H1 (cell line): ENCODE data around the gene GJB3. TPM values are rescaled to one million over a fixed set of nuclear protein-coding genes. Genes with fewer than 3 reads are reported as not detected.

Source experiments
- CTCF ChIA-PET: fragments of 300-600 bp; sonication (Branson Sonifier 250); formaldehyde crosslinking; loops from one replicate; lab custom pipeline; 2021; ENCODE audit not compliant: partially characterized antibody; lab: Charles Lee
- POLR2A ChIA-PET: fragments of 300-600 bp; sonication (Branson Sonifier 250); formaldehyde crosslinking; loops from one replicate; lab custom pipeline; 2021; ENCODE audit warnings: inconsistent platforms; ENCODE audit not compliant: partially characterized antibody; lab: Charles Lee
- DNase-seq, 2 experiments: peaks; one replicate each; pipeline versions ENCODE4 v3.0.0 to v3.0.0-alpha.2; 2010 to 2022; ENCODE audit warnings: low spot score in 2 of 2, low read depth in 1 of 2, mixed read lengths in 1 of 2
- FAIRE-seq: peaks from 2 replicates; lab custom pipeline; 2011; peaks lifted over from hg19 to GRCh38; lab: Jason Lieb, UNC
- H2AFZ ChIP-seq: 2 replicates; pipeline ENCODE4 v1.8.1; 2012; ENCODE audit warnings: low read length, inconsistent platforms
- H2AK5ac ChIP-seq: 2 replicates; pipeline ENCODE4 v1.6.1; 2013; ENCODE audit warnings: low read depth, low read length
- H2BK120ac ChIP-seq: replicated peaks from 2 replicates; pipeline ENCODE3; 2013; ENCODE audit warnings: low read depth, low read length, inconsistent platforms
- H2BK12ac ChIP-seq: 2 replicates; pipeline ENCODE4 v1.6.1; 2013; ENCODE audit warnings: low read depth, low read length
- H2BK15ac ChIP-seq: 2 replicates; pipeline ENCODE4 v1.6.1; 2013; ENCODE audit warnings: low read length
- H2BK20ac ChIP-seq: 2 replicates; pipeline ENCODE4 v1.6.1; 2013; ENCODE audit warnings: low read length
- H2BK5ac ChIP-seq: 2 replicates; pipeline ENCODE4 v1.6.1; 2013; ENCODE audit warnings: low read depth, low read length
- H3K14ac ChIP-seq: 2 replicates; pipeline ENCODE4 v1.6.1; 2013; ENCODE audit warnings: inconsistent platforms; ENCODE audit not compliant: insufficient read length
- H3K18ac ChIP-seq: 2 replicates; pipeline ENCODE4 v1.6.1; 2013; ENCODE audit warnings: low read length; ENCODE audit errors: extremely low read depth
- H3K23ac ChIP-seq: 2 replicates; pipeline ENCODE4 v1.6.1; 2013; ENCODE audit warnings: inconsistent platforms; ENCODE audit not compliant: insufficient read length
- H3K23me2 ChIP-seq: 2 replicates; pipeline ENCODE4 v1.6.1; 2013; ENCODE audit warnings: low read depth, low read length
- H3K27ac ChIP-seq: 2 replicates; pipeline ENCODE4 v1.6.1; 2011; ENCODE audit warnings: low read depth, low read length, inconsistent platforms
- H3K27me3 ChIP-seq, 4 experiments: replicated peaks in 1 of 4; 1 replicate in 1 of 4; 2 replicates in 3 of 4; pipeline versions ENCODE4 v1.6.1 to v1.8.1; 2011 to 2013; ENCODE audit warnings: low read length in 3 of 4, mild to moderate bottlenecking in 3 of 4, inconsistent platforms in 2 of 4, mixed read lengths in 2 of 4, moderate library complexity in 1 of 4; ENCODE audit not compliant: control insufficient read depth in 3 of 4, insufficient read depth in 3 of 4; ENCODE audit errors: extremely low read depth in 1 of 4
- H3K36me3 ChIP-seq, 4 experiments: 2 replicates each; pipeline versions ENCODE4 v1.6.1 to v1.8.1; 2011 to 2013; ENCODE audit warnings: mild to moderate bottlenecking in 4 of 4, low read length in 3 of 4, moderate library complexity in 2 of 4, control low read depth in 1 of 4, inconsistent platforms in 1 of 4; ENCODE audit not compliant: insufficient read depth in 4 of 4, control insufficient read depth in 2 of 4
- H3K4ac ChIP-seq: replicated peaks from 2 replicates; pipeline ENCODE3; 2013; ENCODE audit warnings: low read length, low read depth, mixed read lengths, inconsistent platforms; ENCODE audit not compliant: insufficient read length
- H3K4me1 ChIP-seq, 4 experiments: replicated peaks in 1 of 4; 1 replicate in 1 of 4; 2 replicates in 3 of 4; pipeline versions ENCODE4 v1.6.1 to v1.8.1; 2011 to 2013; ENCODE audit warnings: low read length in 3 of 4, inconsistent platforms in 2 of 4, mixed read lengths in 1 of 4; ENCODE audit not compliant: insufficient read depth in 4 of 4, control insufficient read depth in 3 of 4
- H3K4me2 ChIP-seq, 2 experiments: 2 replicates each; pipeline versions ENCODE4 v1.6.1 to v1.8.1; 2011 to 2013; ENCODE audit warnings: low read depth in 2 of 2, low read length in 2 of 2, control low read depth in 1 of 2, inconsistent platforms in 1 of 2, mild to moderate bottlenecking in 1 of 2; ENCODE audit not compliant: insufficient read depth in 1 of 2
- H3K4me3 ChIP-seq, 4 experiments: fragments of 200-600, 300-600 bp in 1 of 4; sonication (generic), shearing (Covaris generic), sonication (Bioruptor Twin) in 1 of 4; 2 replicates each; pipeline versions ENCODE4 v1.5.1 to v1.8.1; 2011 to 2016; ENCODE audit warnings: low read length in 4 of 4, low read depth in 3 of 4, control low read depth in 2 of 4, inconsistent platforms in 2 of 4, mild to moderate bottlenecking in 2 of 4, mixed read lengths in 1 of 4, moderate library complexity in 1 of 4; ENCODE audit not compliant: insufficient read depth in 2 of 4; ENCODE audit errors: extremely low read depth in 1 of 4
- H3K56ac ChIP-seq: replicated peaks from 2 replicates; pipeline ENCODE3; 2013; ENCODE audit warnings: low read depth, mild to moderate bottlenecking, mixed read lengths, low read length, inconsistent platforms; ENCODE audit not compliant: insufficient read length
- H3K79me1 ChIP-seq: 2 replicates; pipeline ENCODE4 v1.6.1; 2013; ENCODE audit warnings: low read depth, low read length, control low read depth
- H3K79me2 ChIP-seq, 2 experiments: 2 replicates each; pipeline versions ENCODE4 v1.6.1 to v1.8.1; 2012 to 2013; ENCODE audit warnings: low read length in 2 of 2, mild to moderate bottlenecking in 2 of 2, inconsistent platforms in 1 of 2; ENCODE audit not compliant: insufficient read depth in 2 of 2, control insufficient read depth in 1 of 2
- H3K9ac ChIP-seq, 4 experiments: replicated peaks in 1 of 4; 1 replicate in 1 of 4; 2 replicates in 3 of 4; pipeline versions ENCODE4 v1.6.1 to v1.8.1; 2011 to 2013; ENCODE audit warnings: low read depth in 3 of 4, low read length in 3 of 4, control low read depth in 2 of 4, mild to moderate bottlenecking in 2 of 4, moderate library complexity in 2 of 4, inconsistent platforms in 1 of 4; ENCODE audit errors: extremely low read depth in 1 of 4
- H3K9me3 ChIP-seq, 2 experiments: 2 replicates each; pipeline versions ENCODE4 v1.6.1 to v1.8.1; 2012 to 2013; ENCODE audit warnings: mild to moderate bottlenecking in 2 of 2, moderate library complexity in 2 of 2, control low read depth in 1 of 2, inconsistent platforms in 1 of 2, low read depth in 1 of 2, low read length in 1 of 2, mixed read lengths in 1 of 2; ENCODE audit not compliant: insufficient read depth in 2 of 2
- H4K20me1 ChIP-seq, 2 experiments: replicated peaks in 1 of 2; 2 replicates each; pipeline versions ENCODE3 to v1.8.1; 2011 to 2013; ENCODE audit warnings: inconsistent platforms in 2 of 2, low read length in 2 of 2, mild to moderate bottlenecking in 1 of 2; ENCODE audit not compliant: insufficient read depth in 2 of 2, control insufficient read depth in 1 of 2
- H4K5ac ChIP-seq: 2 replicates; pipeline ENCODE4 v1.6.1; 2013; ENCODE audit warnings: low read length, low read depth, mixed read lengths, inconsistent platforms; ENCODE audit not compliant: insufficient read length
- H4K8ac ChIP-seq: 2 replicates; pipeline ENCODE4 v1.8.0; 2013; ENCODE audit warnings: mild to moderate bottlenecking, moderate library complexity, low read length, inconsistent platforms; ENCODE audit not compliant: insufficient read depth; ENCODE audit errors: extremely low read depth
- H4K91ac ChIP-seq: replicated peaks from 2 replicates; pipeline ENCODE3; 2013; ENCODE audit warnings: low read length, mixed read lengths, inconsistent platforms; ENCODE audit not compliant: insufficient read length
- RBBP5 ChIP-seq: IDR thresholded peaks from 2 replicates; pipeline ENCODE4 v1.7.1; 2012; ENCODE audit warnings: low read depth, mild to moderate bottlenecking, inconsistent platforms, low read length, moderate library complexity, borderline replicate concordance
- SIX5 ChIP-seq: IDR thresholded peaks from 2 replicates; pipeline ENCODE4 v1.6.1; 2011; ENCODE audit warnings: mild to moderate bottlenecking, low read depth, low read length
- SP4 ChIP-seq: IDR thresholded peaks from 2 replicates; pipeline ENCODE4 v1.6.1; 2012; ENCODE audit warnings: low read length, inconsistent platforms
- WGBS, 2 experiments: shearing (Covaris generic) in 1 of 2; methylation state at CpG; one replicate each; pipeline versions ENCODE4 v1.1.6 to v1.1.7; 2013 to 2015; ENCODE audit warnings: low lambda C conversion rate in 2 of 2, mixed read lengths in 2 of 2, inconsistent platforms in 1 of 2, low coverage in 1 of 2, missing lambda C conversion rate in 1 of 2; ENCODE audit not compliant: insufficient replicate concordance in 2 of 2, insufficient coverage in 1 of 2, insufficient read length in 1 of 2; ENCODE audit errors: extremely low coverage in 1 of 2, missing lambda C conversion rate in 1 of 2; 5-methylcytosine and 5-hydroxymethylcytosine counted together
- polyA plus RNA-seq, 7 experiments: library from polyadenylated mRNA; depleted of rRNA in 3 of 7; stranded (reverse) in 5 of 7; unstranded in 2 of 7; fragments of >200 nt in 5 of 7; fragments of 200-250 nt in 2 of 7; gene quantifications; 1 replicate in 5 of 7; 2 replicates in 1 of 7; 4 replicates in 1 of 7; pipeline versions ENCODE4 v1.2.1 to v1.2.3, GENCODE V29; 2011 to 2013; ENCODE audit warnings: missing spikeins in 2 of 7, mixed read lengths in 2 of 7
- total RNA-seq: library from RNA; stranded (reverse); fragmentation: NEBNext Ultra II Directional; extraction: Animal tissue kit (Norgen Biotek cat#: 25700); gene quantifications from 2 replicates; pipeline ENCODE4 v1.2.1, GENCODE V29; 2021

GJB3 gene
- total and polyA plus RNA-seq, 2 of the 8 experiments (the other 6 are each of a cell fraction or from before 2014, with no cell fraction given) = 0.93 to 1.6 TPM

- H2AK5ac ChIP-seq = no peak overlapping the region
- no peaks in the 10 kb centered on the region for H3K79me2 ChIP-seq
- H4K5ac ChIP-seq = no peak overlapping the region
- no peaks in the 10 kb centered on the region for H4K20me1 ChIP-seq
- no peak overlapping the region for H2BK5ac ChIP-seq
- H2AFZ ChIP-seq = no peak overlapping the region
- no peaks in the 10 kb centered on the region for H3K23me2 ChIP-seq
- H4K91ac ChIP-seq = no peak overlapping the region
- H3K4me1 ChIP-seq = peaks cover 5 to 21% (median 11%) of the 10 kb centered on the region in 4 experiments
- H3K14ac ChIP-seq = no peak overlapping the region
- H2BK20ac ChIP-seq = no peak overlapping the region
- H3K79me1 ChIP-seq = no peaks in the 10 kb centered on the region
- H3K36me3 ChIP-seq = no peaks in the 10 kb centered on the region
- FAIRE-seq (no peak), DNase-seq (no peak)
- no peaks in the 10 kb centered on the region; a peak in 1 of 4 replicates for H3K9me3 ChIP-seq
- no peak overlapping the region for H2BK12ac ChIP-seq
- no peak overlapping the region for H3K23ac ChIP-seq
- 79% methylated on average over 4 of the region's 4 CpGs; no CpG with 5 or more reads in 1 of the 2 experiments for WGBS, 2 experiments
- H3K4me2 ChIP-seq = no peak overlapping the region
- H3K4ac ChIP-seq = no peak overlapping the region
- no peak overlapping the region for H3K4me3 ChIP-seq
- no peak overlapping the region for H3K9ac ChIP-seq
- no peak overlapping the region for H2BK120ac ChIP-seq
- POLR2A ChIA-PET = no interaction called here
- H3K18ac ChIP-seq = no peak overlapping the region
- H3K56ac ChIP-seq = no peak overlapping the region
- H4K8ac ChIP-seq = no peak overlapping the region
- no peaks in the 10 kb centered on the region; a peak in 1 of 7 replicates for H3K27me3 ChIP-seq
- no peak overlapping the region for H3K27ac ChIP-seq
- no peak overlapping the region for H2BK15ac ChIP-seq
- CTCF ChIA-PET = interaction anchor here (0.6 to 5.9 kb wide), 10 partner anchors 11 to 552 kb away, joined by 3 to 42 read pairs (median 3); no protein-coding TSS in a partner anchor
- TF ChIP-seq SIX5 (no peak), RBBP5 (no peak), SP4 (no peak)
Observed at GRCh38 chr1:34758751-34759150, 22.3 kb upstream of the GJB3 start.
